Ishikawa (cell line): ENCODE data around the gene ULBP2.

Source experiments
- CEBPB ChIP-seq: IDR thresholded peaks from 2 replicates; pipeline ENCODE4 v1.6.1; 2012
- CREB1 ChIP-seq: IDR thresholded peaks from 2 replicates; pipeline ENCODE4 v1.6.1; 2012; ENCODE audit warnings: low read depth
- EGR1 ChIP-seq: IDR thresholded peaks from 2 replicates; pipeline ENCODE4 v1.6.1; 2012
- EP300 ChIP-seq: IDR thresholded peaks from 2 replicates; pipeline ENCODE4 v1.6.1; 2012; ENCODE audit warnings: borderline replicate concordance
- FOXM1 ChIP-seq: IDR thresholded peaks from 2 replicates; pipeline ENCODE4 v1.6.1; 2012; ENCODE audit warnings: low read depth, borderline replicate concordance
- MAX ChIP-seq: IDR thresholded peaks from 2 replicates; pipeline ENCODE4 v1.6.1; 2012
- NFIC ChIP-seq: IDR thresholded peaks from 2 replicates; pipeline ENCODE4 v1.6.1; 2012
- RAD21 ChIP-seq: IDR thresholded peaks from 2 replicates; pipeline ENCODE4 v1.6.1; 2012; ENCODE audit warnings: low read depth
- REST ChIP-seq: IDR thresholded peaks from 2 replicates; pipeline ENCODE4 v1.6.1; 2012; ENCODE audit warnings: low read depth, mild to moderate bottlenecking
- TCF12 ChIP-seq: IDR thresholded peaks from 2 replicates; pipeline ENCODE4 v1.6.1; 2012; ENCODE audit warnings: low read depth
- TEAD4 ChIP-seq: IDR thresholded peaks from 2 replicates; pipeline ENCODE4 v1.6.1; 2012
- YY1 ChIP-seq: IDR thresholded peaks from 2 replicates; pipeline ENCODE4 v1.6.1; 2012; ENCODE audit warnings: low read depth
- ZBTB7A ChIP-seq: IDR thresholded peaks from 2 replicates; pipeline ENCODE4 v1.6.1; 2012; ENCODE audit warnings: low read depth

Gene ULBP2, protein sequence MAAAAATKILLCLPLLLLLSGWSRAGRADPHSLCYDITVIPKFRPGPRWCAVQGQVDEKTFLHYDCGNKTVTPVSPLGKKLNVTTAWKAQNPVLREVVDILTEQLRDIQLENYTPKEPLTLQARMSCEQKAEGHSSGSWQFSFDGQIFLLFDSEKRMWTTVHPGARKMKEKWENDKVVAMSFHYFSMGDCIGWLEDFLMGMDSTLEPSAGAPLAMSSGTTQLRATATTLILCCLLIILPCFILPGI

DNA sequence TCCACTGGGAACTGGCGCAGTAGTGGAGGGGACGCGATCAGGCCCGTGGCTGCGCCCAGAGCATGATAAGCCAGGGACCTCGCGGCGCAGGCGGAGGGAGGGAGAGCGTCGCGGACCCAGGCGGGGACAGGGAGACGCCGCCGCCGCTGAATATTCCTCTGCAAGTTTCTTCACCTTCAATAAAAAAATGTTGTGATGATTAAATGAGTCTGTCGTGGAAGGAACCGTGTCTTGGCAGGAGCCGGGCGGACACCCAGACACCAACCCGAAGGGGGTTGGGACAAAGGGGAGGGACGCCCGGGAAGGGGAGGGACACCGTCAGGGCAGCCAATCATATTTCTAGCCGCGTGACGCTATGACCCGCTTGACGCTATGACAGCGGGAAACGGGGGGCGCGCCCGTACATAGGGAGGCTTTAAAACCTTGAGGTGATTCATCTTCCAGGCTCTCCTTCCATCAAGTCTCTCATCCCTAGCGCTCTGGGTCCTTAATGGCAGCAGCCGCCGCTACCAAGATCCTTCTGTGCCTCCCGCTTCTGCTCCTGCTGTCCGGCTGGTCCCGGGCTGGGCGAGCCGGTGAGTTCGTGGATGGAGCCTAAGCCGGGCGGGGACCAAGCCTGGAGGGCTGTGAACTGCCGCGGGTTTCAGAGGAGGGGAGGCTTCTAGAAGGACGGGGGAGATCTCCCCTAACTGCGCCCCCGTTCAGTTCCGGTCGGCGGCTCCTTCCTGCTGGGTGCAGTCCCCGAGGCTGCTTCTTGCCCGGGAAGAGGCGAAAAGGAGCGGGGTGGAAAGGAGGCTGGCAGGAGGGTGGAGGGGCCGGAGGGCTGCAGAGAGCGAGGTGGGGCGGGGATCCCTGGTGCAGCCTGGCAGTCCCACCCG lies at the start of gene ULBP2:
Gene ULBP2 (plus strand): TSS at position 432 of the 878 bp plus-strand sequence. CDS start 59 bp downstream, at position 491.
- TF ChIP-seq ZBTB7A (peak; percentile 78; the same call in 1 of the 2 replicates), YY1 (peak; percentile 55; the same call in 1 of the 2 replicates), RAD21 (no peak), NFIC (0 out of 2 replicates have a peak, but pooled peaks have one; percentile 7), MAX (peak; percentile 46), REST (no peak), CREB1 (peak; percentile 59; the same call in 1 of the 2 replicates), FOXM1 (no peak)

GRCh38 chr6:149895048-149895590 lies 46.7 kb upstream of the ULBP2 start:
- no peak for TF ChIP-seq YY1
- no peak for TF ChIP-seq TCF12
- no peak for TF ChIP-seq EGR1
- no peak for TF ChIP-seq EP300
- TF ChIP-seq RAD21 = no peak

DNA sequence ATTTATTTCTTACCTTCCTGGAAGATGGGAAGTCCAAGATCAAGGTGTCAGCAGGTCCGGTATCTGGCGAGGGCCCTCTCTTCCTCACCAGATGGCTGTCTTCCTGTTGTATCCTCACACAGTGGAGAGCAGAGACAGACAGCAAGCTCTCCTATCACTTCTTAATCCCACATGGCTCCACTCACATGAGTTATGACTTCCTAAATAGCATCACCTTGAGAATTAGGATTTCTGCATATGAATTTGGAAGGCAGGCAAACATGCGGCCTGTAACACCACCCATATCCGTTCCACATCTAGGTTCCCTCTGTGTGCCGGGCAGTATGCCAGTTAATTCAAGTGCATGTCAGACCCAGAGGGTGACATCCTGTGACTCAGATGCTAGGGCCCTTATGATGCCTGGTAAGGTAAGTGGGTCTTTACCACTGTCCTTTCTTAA lies 46.0 kb upstream of the ULBP2 start:
- TF ChIP-seq CEBPB (no peak), NFIC (peak; percentile 59), RAD21 (no peak), YY1 (no peak), MAX (no peak)

- no peak for TF ChIP-seq RAD21
- TF ChIP-seq CEBPB = no peak
- no peak for TF ChIP-seq MAX
- no peak for TF ChIP-seq CREB1
Measured at GRCh38 chr6:149896491-149896890, 45.3 kb upstream of the ULBP2 start.

GRCh38 chr6:149897015-149897697 lies 44.7 kb upstream of the ULBP2 start:
- TF ChIP-seq REST (no peak), EGR1 (no peak), TEAD4 (no peak), FOXM1 (no peak), RAD21 (no peak), CREB1 (no peak), TCF12 (no peak)

GRCh38 chr6:149897855-149898744 lies 43.7 kb upstream of the ULBP2 start, which contains the start of gene RAET1E:
Gene RAET1E, minus strand, starts transcription at chr6:149898113. Its CDS starts 7,212 bp downstream, at chr6:149890901.
- TF ChIP-seq RAD21 = peak; percentile 23; the same call in 1 of the 2 replicates
- TF ChIP-seq TCF12 = no peak
